ENCODE results near the gene PEF1.

GRCh38 chr1:31667065-31667785 lies 22.5 kb upstream of the PEF1 start:
- no peak for TF ChIP-seq CTCF (IDR thresholded peaks at IDR 0.05)
- no peak for TF ChIP-seq POLR2A (IDR thresholded peaks at IDR 0.05)

Measured in thyroid gland (tissue), 4 donors.